ENCODE measurements around the gene BRF1.

- TF ChIP-seq EP300 (IDR thresholded peaks at IDR 0.05; ENCODE audit: borderline replicate concordance in 1 of 2, low read depth in 2 of 2, low read length in 2 of 2), result no peak
- no peak for TF ChIP-seq ZNF274 (IDR thresholded peaks at IDR 0.05; ENCODE audit: borderline replicate concordance, extremely low read depth, low read length)
- TF ChIP-seq CTCF (IDR thresholded peaks at IDR 0.05; ENCODE audit: control extremely low read depth in 1 of 3, insufficient read depth in 1 of 3, low read depth in 1 of 3, low read length in 3 of 3), result no peak
- TF ChIP-seq PHF8 (conservative IDR thresholded peaks at IDR 0.05; ENCODE audit: low read depth, low read length), result no peak
- no peak for TF ChIP-seq CHD2 (IDR thresholded peaks at IDR 0.05; ENCODE audit: low read length)
These were observed 11.0 kb upstream of the BRF1 start for GRCh38 chr14:105311838-105312237.
